K562 (cell line): ENCODE results near the gene NT5DC4. TPM values are rescaled to one million over a fixed set of nuclear protein-coding genes. Genes with fewer than 3 reads are reported as not detected.

Experiments
- ATAC-seq: fragments of 200-7000 bp; cut with Tn5 transposase; 3 replicates; pipeline ENCODE4 v1.9.1; 2020; ENCODE audit warnings: moderate library complexity
- BruUV-seq: library from RNA; stranded (reverse); fragments of 400-500 nt; replicated peaks from 2 replicates; lab custom pipeline; 2021; lab: Mats Ljungman, UMichigan
- CTCF ChIA-PET: fragments of 300-600 bp; formaldehyde crosslinking; extraction: SDS; loops from one replicate; lab custom pipeline; 2021; ENCODE audit warnings: low intra/inter-chr PET ratio; lab: Yijun Ruan, JAX
- POLR2A ChIA-PET: fragments of 300-600, 350-650 bp; sonication (Branson Sonifier 250); formaldehyde crosslinking; extraction: SDS; loops from one replicate; lab custom pipeline; 2021; ENCODE audit warnings: antibody characterized with exemption, inconsistent platforms; lab: Yijun Ruan, JAX
- DNase-seq, 4 experiments: peaks; one replicate each; pipeline versions ENCODE4 v3.0.0 to v3.0.0-alpha.2; 2011 to 2018; ENCODE audit warnings: low spot score in 3 of 4, mixed read lengths in 3 of 4; ENCODE audit errors: extremely low read depth in 1 of 4
- FAIRE-seq: peaks from 2 replicates; lab custom pipeline; 2011; peaks lifted over from hg19 to GRCh38; lab: Jason Lieb, UNC
- H2AFZ ChIP-seq: 2 replicates; pipeline ENCODE4 v1.6.0; 2011; ENCODE audit warnings: low read depth, low read length, control low read depth, inconsistent platforms
- H3K27ac ChIP-seq: fragments of 200-600 bp; 3 replicates; pipeline ENCODE4 v1.8.0; 2011; ENCODE audit warnings: low read depth, mild to moderate bottlenecking, control low read depth, inconsistent platforms, low read length, moderate library complexity, mixed read lengths; ENCODE audit errors: extremely low read depth
- H3K27me3 ChIP-seq, 2 experiments: fragments of 300-600 bp in 1 of 2; 2 replicates in 1 of 2; 3 replicates in 1 of 2; pipeline versions ENCODE4 v1.6.0 to v1.8.0; 2011; ENCODE audit warnings: inconsistent platforms in 2 of 2, low read length in 2 of 2, mild to moderate bottlenecking in 1 of 2, mixed read lengths in 1 of 2, moderate library complexity in 1 of 2; ENCODE audit not compliant: control insufficient read depth in 2 of 2, insufficient read depth in 2 of 2
- H3K36me3 ChIP-seq: fragments of 300-600 bp; 3 replicates; pipeline ENCODE4 v1.8.0; 2011; ENCODE audit warnings: mild to moderate bottlenecking, low read length, inconsistent platforms; ENCODE audit not compliant: control insufficient read depth, insufficient read depth
- H3K4me1 ChIP-seq, 2 experiments: fragments of 200-600 bp in 1 of 2; replicated peaks in 1 of 2; 2 replicates in 1 of 2; 3 replicates in 1 of 2; pipeline versions ENCODE4 v1.5.1 to v1.8.0; 2011; ENCODE audit warnings: inconsistent platforms in 2 of 2, low read length in 2 of 2, mild to moderate bottlenecking in 1 of 2, mixed read lengths in 1 of 2, moderate library complexity in 1 of 2; ENCODE audit not compliant: control insufficient read depth in 2 of 2, insufficient read depth in 2 of 2
- H3K4me2 ChIP-seq: 2 replicates; pipeline ENCODE4 v1.6.1; 2011; ENCODE audit warnings: low read length, control low read depth, inconsistent platforms, mixed read lengths; ENCODE audit not compliant: insufficient read depth
- H3K4me3 ChIP-seq: fragments of 200-600 bp; sonication (generic), shearing (Covaris generic); 2 replicates; pipeline ENCODE4 v1.5.1; 2016; ENCODE audit warnings: control low read depth, inconsistent platforms
- H3K79me2 ChIP-seq: fragments of 200-600 bp; 3 replicates; pipeline ENCODE4 v1.8.0; 2011; ENCODE audit warnings: low read length, inconsistent platforms; ENCODE audit not compliant: control insufficient read depth, insufficient read depth
- H3K9ac ChIP-seq, 2 experiments: 2 replicates each; pipeline versions ENCODE4 v1.6.0 to v1.6.1; 2011; ENCODE audit warnings: low read depth in 2 of 2, low read length in 2 of 2, control low read depth in 1 of 2, inconsistent platforms in 1 of 2, mild to moderate bottlenecking in 1 of 2, mixed read lengths in 1 of 2; ENCODE audit not compliant: insufficient read depth in 1 of 2
- H3K9me1 ChIP-seq: one replicate; pipeline ENCODE4 v1.6.0; 2011; ENCODE audit warnings: inconsistent platforms, mild to moderate bottlenecking, low read length, moderate library complexity; ENCODE audit not compliant: control insufficient read depth, insufficient read depth
- H3K9me3 ChIP-seq: replicated peaks from 2 replicates; pipeline ENCODE4 v1.5.1; 2011; ENCODE audit warnings: low read depth, low read length, inconsistent platforms; ENCODE audit not compliant: control insufficient read depth, insufficient read depth
- H4K20me1 ChIP-seq: replicated peaks from 2 replicates; pipeline ENCODE4 v1.6.1; 2011; ENCODE audit warnings: low read length, inconsistent platforms, mixed read lengths; ENCODE audit not compliant: control insufficient read depth, insufficient read depth
- EWSR1 ChIP-seq: fragments of 450-650 bp; IDR thresholded peaks from 2 replicates; pipeline ENCODE4 v1.6.1; 2018; ENCODE audit warnings: borderline replicate concordance, mild to moderate bottlenecking, low read depth, moderate library complexity; ENCODE audit not compliant: partially characterized antibody
- KDM2B ChIP-seq: fragments of 250-450 bp; sonication (Bioruptor Pico); IDR thresholded peaks from 2 replicates; pipeline ENCODE4 v1.8.0; 2021; ENCODE audit warnings: mild to moderate bottlenecking, moderate library complexity
- YBX1 ChIP-seq: fragments of 450-650 bp; IDR thresholded peaks from 2 replicates; pipeline ENCODE4 v1.7.1; 2016; ENCODE audit warnings: mild to moderate bottlenecking
- ZNF263 ChIP-seq: sonication (generic); formaldehyde crosslinking; IDR thresholded peaks from 2 replicates; pipeline ENCODE4 v1.8.0; 2022; ENCODE audit warnings: mild to moderate bottlenecking, missing genetic modification reagents, borderline replicate concordance
- WGBS: fragments of 100-300 bp; shearing (Covaris generic); methylation state at CpG from one replicate; pipeline ENCODE4 v1.1.6; 2016; ENCODE audit warnings: low coverage, mixed read lengths; ENCODE audit not compliant: insufficient coverage; ENCODE audit errors: missing lambda C conversion rate; 5-methylcytosine and 5-hydroxymethylcytosine counted together
- in situ Hi-C: fragments of 300-500 bp; cut with MboI; formaldehyde crosslinking; loops from 4 replicates; pipeline ENCODE4 v1.15.0; 2018; ENCODE audit warnings: inconsistent platforms, mixed read lengths
- intact Hi-C: fragments of 100-400 bp; cut with micrococcal nuclease; formaldehyde crosslinking; loops from 2 replicates; pipeline ENCODE4 v1.14.2; 2022
- polyA plus RNA-seq, 8 experiments: library from polyadenylated mRNA; depleted of rRNA in 4 of 8; stranded (reverse) in 5 of 8; unstranded in 3 of 8; fragments of >200 nt; fragmentation: Nextera tagmentation in 2 of 8; fragmentation: Illumina TruSeq in 1 of 8; extraction: Ambion mirVana in 2 of 8; extraction: Trizol in 1 of 8; gene quantifications; 2 replicates each; pipeline versions ENCODE4 v1.2.1 to v1.2.3, GENCODE V29; 2011 to 2014; ENCODE audit warnings: inconsistent platforms in 1 of 8, missing spikeins in 1 of 8
- total RNA-seq, 7 experiments: library from RNA; depleted of rRNA in 6 of 7; stranded (reverse); fragments of >200 nt in 6 of 7; fragmentation: Illumina TruSeq in 2 of 7; extraction: Trizol in 2 of 7; gene quantifications; 2 replicates each; pipeline versions ENCODE4 v1.2.1 to v1.2.3, GENCODE V29; 2011 to 2021; ENCODE audit warnings: low replicate concordance in 1 of 7

NT5DC4 gene
- total and polyA plus RNA-seq, 9 of the 15 experiments (the other 6 are each of a cell fraction or from before 2014, with no cell fraction given): 0.44 to 6.9 (median 2.5) TPM

DNA sequence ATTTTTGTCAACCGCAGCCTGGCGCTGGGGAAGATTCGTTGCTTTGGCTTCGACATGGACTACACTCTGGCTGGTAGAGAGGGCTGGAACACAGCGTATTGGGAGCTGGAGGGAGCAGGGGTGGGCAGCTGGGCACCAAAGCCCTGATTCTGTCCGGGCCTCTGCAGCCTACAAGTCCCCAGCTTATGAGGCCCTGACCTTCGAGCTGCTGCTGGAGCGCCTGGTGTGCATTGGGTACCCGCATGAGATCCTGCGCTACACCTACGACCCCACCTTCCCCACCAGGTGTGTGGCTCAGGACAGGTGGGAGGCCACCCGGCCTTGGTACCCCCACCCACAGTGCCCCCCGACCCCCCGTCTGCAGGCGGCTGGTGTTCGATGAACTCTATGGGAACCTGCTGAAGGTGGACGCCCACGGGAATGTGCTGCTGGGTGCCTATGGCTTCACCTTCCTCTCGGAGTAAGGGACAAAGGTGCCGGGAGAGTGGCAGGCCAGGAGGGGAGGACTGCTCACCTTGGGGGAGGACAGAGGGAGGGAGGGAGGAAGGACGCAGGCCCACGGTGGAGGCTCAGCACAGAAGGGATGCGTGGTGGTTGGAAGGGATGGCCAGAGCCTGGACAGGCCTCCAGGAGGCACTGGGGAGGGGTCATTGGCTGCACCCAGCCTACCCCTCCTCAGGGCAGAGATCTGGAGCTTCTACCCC lies 1.2 kb downstream of the NT5DC4 start:
- Histone ChIP-seq H2AFZ (0 out of 2 replicates have a peak overlapping the region, but pooled peaks have one; percentile 32), H3K4me1 (peaks cover 26 to 60% of the 10 kb centered on the region in 2 experiments; a peak in 4 of 5 replicates), H3K4me3 (no peak overlapping the region), H3K79me2 (no peaks in the 10 kb centered on the region), H3K27ac (no peak overlapping the region), H3K9ac (peak overlapping the region in 1 of 2 experiments; percentile 70; a peak in 2 of 4 replicates), H3K27me3 (no peaks in the 10 kb centered on the region)
- BruUV-seq: no TSS peak
- intact Hi-C loops (loop anchor here (10.0 kb wide), 1 partner anchor 237 kb away; the partner anchor contains the start of gene TTL), in situ Hi-C loops (no loop called here)
- ChIA-PET CTCF (no interaction called here), POLR2A (interaction anchor here (0.7 to 1.4 kb wide), 2 partner anchors 18 to 20 kb away, joined by 3 to 4 read pairs; no protein-coding TSS in a partner anchor)
- WGBS: 92% methylated on average over 15 of the region's 23 CpGs
- DNase-seq (no peak), ATAC-seq (no peak)
- TF ChIP-seq ZNF263 (CRISPR knock-in tag) (peak; percentile 77), EWSR1 (no peak), YBX1 (no peak), KDM2B (no peak)
- TF ChIP-seq, all 486 proteins: peak for 1
- Histone ChIP-seq H4K20me1 (no peaks in the 10 kb centered on the region), H3K9me3 (peaks cover 1% of the 10 kb centered on the region; the same call in 1 of the 2 replicates), H3K36me3 (no peaks in the 10 kb centered on the region), H3K4me2 (peak overlapping the region; percentile 41; the same call in 1 of the 2 replicates), H3K9me1 (no peaks in the 10 kb centered on the region)
- no peak for FAIRE-seq
